Heart left ventricle (tissue), 13 donors: ENCODE measurements around the gene CALR3.

Experiments
- CTCF ChIP-seq, 12 donors: fragments of 200-600 bp; sonication (generic) in 4 of 12; IDR thresholded peaks; one replicate each; pipeline versions ENCODE4 v1.5.0 to v1.8.0; 2018 to 2022; ENCODE audit warnings: antibody characterized with exemption in 12 of 12, mild to moderate bottlenecking in 5 of 12
- POLR2A ChIP-seq, 2 donors: fragments of 450-650 bp; IDR thresholded peaks; one replicate each; pipeline ENCODE4 v1.6.1; 2017; ENCODE audit warnings: antibody characterized with exemption in 2 of 2, mild to moderate bottlenecking in 2 of 2, moderate library complexity in 2 of 2
- donor health status: ischemic (EF 13 %, LVEDD 7.1; RV severe dilation, severe dysfunction).
- donor health status: DM: no; HTN: yes; CAD: no.
- donor health status: DM: no; HTN: no; CAD: no.
- donor health status: ischemic (EF 25% LVEDD 6.9; RV normal size, moderate dysfunction).
- donor health status: ischemic (EF 25% LVEDD 5.7; RV mildly dilated, moderate dysfunction).
- donor health status: ischemic (EF 35%, LVEDD 5.7; RV mildly dilated, moderate dysfunction).
- donor health status: nonischemic (EF 11% LVEDD 7.7; RV severe dilation, severe dysfunction).
- donor health status: DM: yes; HTN: yes; CAD: no.
- donor health status: PGD.
- donor health status: ischemic (EF 29% LVEDD 5.4; RV normal size, mild dysfunction).
- donor health status: nonischemic (EF 23%, LVEDD 6.1; RV moderate dilation, normal function).

- TF ChIP-seq CTCF (IDR thresholded peaks at IDR 0.05) (no peak), POLR2A (IDR thresholded peaks at IDR 0.05) (no peak)
Measured at GRCh38 chr19:16541526-16542044, 45.6 kb upstream of the CALR3 start.
